ENCODE measurements around the gene GGCX.

GRCh38 chr2:85584857-85585780, 23.8 kb upstream of the GGCX start:
- TF ChIP-seq CTCF (conservative IDR thresholded peaks at IDR 0.05; ENCODE audit: low read depth, low read length) (no peak), EZH2 (IDR thresholded peaks at IDR 0.05; ENCODE audit: borderline replicate concordance, low read depth, low read length, poor library complexity, severe bottlenecking) (no peak)
